Choroid plexus epithelial cell (primary cell): ENCODE measurements around the gene NTRK3.
"Not testable (repeated sequence)": the region's sequence is repeated elsewhere in the genome, so short reads cannot be mapped to it uniquely, and the experiment has no call there.

ENCODE experiments used
- DNase-seq: peaks from one replicate; pipeline ENCODE4 v3.0.0-alpha.2; 2010; ENCODE audit warnings: low read depth
- H3K4me3 ChIP-seq: 2 replicates; pipeline ENCODE4 v1.5.1; 2011; ENCODE audit warnings: low read depth, mild to moderate bottlenecking, control low read depth, low read length, moderate library complexity
- CTCF ChIP-seq: conservative IDR thresholded peaks from 2 replicates; pipeline ENCODE4 v1.5.1; 2011; ENCODE audit warnings: low read depth, mild to moderate bottlenecking, control low read depth, inconsistent platforms, low read length, moderate library complexity

NTRK3 gene

GRCh38 chr15:88073391-88073691 is 183.2 kb downstream of the NTRK3 start:
- no peak for DNase-seq
- TF ChIP-seq CTCF, result no peak
- no peak overlapping the region for H3K4me3 ChIP-seq

- no peak for TF ChIP-seq CTCF
- H3K4me3 ChIP-seq, result no peak overlapping the region
- no peak for DNase-seq
Measured at GRCh38 chr15:88072598-88073390, 183.7 kb downstream of the NTRK3 start.

- not testable (repeated sequence) for DNase-seq, H3K4me3 ChIP-seq
Measured at GRCh38 chr15:88072133-88072532, 184.4 kb downstream of the NTRK3 start.

- no peak overlapping the region for H3K4me3 ChIP-seq
- DNase-seq, result no peak
- TF ChIP-seq CTCF, result no peak
Measured at GRCh38 chr15:88071141-88071540, 185.4 kb downstream of the NTRK3 start.

- no peak for TF ChIP-seq CTCF
Measured at GRCh38 chr15:88069561-88069960, 187.0 kb downstream of the NTRK3 start.

GRCh38 chr15:88067331-88067685 is 189.2 kb downstream of the NTRK3 start:
- DNase-seq, result no peak
- H3K4me3 ChIP-seq, result no peak overlapping the region
- no peak for TF ChIP-seq CTCF

More at GRCh38 chr15:88069561-88069960, 187.0 kb downstream of the NTRK3 start:
- DNase-seq, result no peak
- H3K4me3 ChIP-seq, result no peak overlapping the region

GRCh38 chr15:88066636-88067330 is 189.8 kb downstream of the NTRK3 start:
- DNase-seq, result no peak
- no peak overlapping the region for H3K4me3 ChIP-seq
- no peak for TF ChIP-seq CTCF
